ENCODE data around the gene SLC16A13.

Gene SLC16A13

DNA sequence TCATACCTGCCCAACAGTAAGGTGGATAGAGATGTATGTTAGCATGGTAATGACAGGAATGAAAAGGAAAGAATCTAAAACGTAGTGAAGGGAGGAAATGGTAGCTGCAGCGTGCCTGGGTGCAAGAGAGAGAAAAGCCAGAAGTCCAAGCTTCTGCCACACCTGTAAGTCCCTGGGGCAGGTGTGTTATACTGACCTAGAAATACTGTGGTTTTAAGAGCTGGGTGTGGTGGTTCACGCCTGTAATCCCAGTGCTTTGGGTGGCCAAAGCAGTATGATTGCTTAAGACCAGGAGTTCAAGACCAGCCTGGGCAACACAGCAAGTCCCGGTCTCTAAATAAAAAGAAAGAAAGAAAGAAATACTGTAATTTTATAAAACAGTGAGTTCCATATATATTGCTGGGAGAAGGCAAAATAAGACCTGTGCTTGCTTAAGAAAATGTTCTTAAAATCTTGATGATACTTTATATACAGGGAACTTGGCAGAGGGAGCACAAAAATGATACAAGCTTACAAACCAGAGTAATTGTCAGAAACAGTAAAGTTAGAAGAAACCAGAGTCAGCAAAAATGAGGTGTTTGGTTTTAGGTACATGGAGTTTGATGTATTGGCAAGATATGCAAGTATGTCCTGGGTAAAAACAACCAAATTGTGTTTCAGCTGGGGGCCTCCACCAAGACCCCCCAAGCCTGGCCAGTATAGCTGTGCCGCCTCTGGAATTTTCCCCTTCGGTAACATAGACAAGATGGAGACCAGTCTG, 33.3 kb upstream of the SLC16A13 start:
- ChIA-PET POLR2A (no interaction called here), CTCF (interaction anchor here (0.9 to 14.9 kb wide), 15 partner anchors 9 to 338 kb away, joined by 3 to 301 read pairs (median 8); partner anchors contain the start of genes BCL6B and RNASEK)
- DNase-seq (ENCODE audit: low read depth, low spot score): no peak
- no peak overlapping the region for H3K4me3 ChIP-seq (ENCODE audit: low read depth, low read length)
- TF ChIP-seq, protein P1, sequence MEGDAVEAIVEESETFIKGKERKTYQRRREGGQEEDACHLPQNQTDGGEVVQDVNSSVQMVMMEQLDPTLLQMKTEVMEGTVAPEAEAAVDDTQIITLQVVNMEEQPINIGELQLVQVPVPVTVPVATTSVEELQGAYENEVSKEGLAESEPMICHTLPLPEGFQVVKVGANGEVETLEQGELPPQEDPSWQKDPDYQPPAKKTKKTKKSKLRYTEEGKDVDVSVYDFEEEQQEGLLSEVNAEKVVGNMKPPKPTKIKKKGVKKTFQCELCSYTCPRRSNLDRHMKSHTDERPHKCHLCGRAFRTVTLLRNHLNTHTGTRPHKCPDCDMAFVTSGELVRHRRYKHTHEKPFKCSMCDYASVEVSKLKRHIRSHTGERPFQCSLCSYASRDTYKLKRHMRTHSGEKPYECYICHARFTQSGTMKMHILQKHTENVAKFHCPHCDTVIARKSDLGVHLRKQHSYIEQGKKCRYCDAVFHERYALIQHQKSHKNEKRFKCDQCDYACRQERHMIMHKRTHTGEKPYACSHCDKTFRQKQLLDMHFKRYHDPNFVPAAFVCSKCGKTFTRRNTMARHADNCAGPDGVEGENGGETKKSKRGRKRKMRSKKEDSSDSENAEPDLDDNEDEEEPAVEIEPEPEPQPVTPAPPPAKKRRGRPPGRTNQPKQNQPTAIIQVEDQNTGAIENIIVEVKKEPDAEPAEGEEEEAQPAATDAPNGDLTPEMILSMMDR (IDR thresholded peaks at IDR 0.05; ENCODE audit: insufficient read depth, low read length, missing control alignments): no peak

DNA sequence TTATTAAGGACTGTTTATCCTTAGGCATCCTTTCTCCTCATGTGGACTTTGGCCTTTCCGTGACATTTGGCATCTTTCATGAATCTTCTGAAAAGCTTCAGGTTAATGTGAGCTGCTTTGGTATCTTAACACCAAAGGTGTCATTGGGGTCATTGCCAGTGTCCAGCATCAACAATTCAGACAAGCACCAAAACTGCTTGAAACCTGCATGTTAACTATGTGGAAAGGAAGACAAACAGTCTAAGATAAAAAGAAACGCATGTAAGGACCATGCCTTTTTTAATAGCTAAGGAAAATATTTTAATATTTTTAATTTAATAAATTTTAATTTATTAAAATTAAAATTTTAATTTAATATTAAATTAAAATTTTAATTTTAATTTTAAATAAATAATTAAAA, 32.1 kb upstream of the SLC16A13 start:
- H3K4me3 ChIP-seq (ENCODE audit: low read depth, low read length): no peak overlapping the region
- ChIA-PET CTCF (interaction anchor here (0.6 to 14.9 kb wide), 33 partner anchors 8 to 339 kb away, joined by 3 to 301 read pairs (median 5); partner anchors contain the start of genes ALOX12, BCL6B and RNASEK), POLR2A (no interaction called here)
- TF ChIP-seq, protein P1 (IDR thresholded peaks at IDR 0.05; ENCODE audit: insufficient read depth, low read length, missing control alignments): no peak
- no peak for DNase-seq (ENCODE audit: low read depth, low spot score)

DNA sequence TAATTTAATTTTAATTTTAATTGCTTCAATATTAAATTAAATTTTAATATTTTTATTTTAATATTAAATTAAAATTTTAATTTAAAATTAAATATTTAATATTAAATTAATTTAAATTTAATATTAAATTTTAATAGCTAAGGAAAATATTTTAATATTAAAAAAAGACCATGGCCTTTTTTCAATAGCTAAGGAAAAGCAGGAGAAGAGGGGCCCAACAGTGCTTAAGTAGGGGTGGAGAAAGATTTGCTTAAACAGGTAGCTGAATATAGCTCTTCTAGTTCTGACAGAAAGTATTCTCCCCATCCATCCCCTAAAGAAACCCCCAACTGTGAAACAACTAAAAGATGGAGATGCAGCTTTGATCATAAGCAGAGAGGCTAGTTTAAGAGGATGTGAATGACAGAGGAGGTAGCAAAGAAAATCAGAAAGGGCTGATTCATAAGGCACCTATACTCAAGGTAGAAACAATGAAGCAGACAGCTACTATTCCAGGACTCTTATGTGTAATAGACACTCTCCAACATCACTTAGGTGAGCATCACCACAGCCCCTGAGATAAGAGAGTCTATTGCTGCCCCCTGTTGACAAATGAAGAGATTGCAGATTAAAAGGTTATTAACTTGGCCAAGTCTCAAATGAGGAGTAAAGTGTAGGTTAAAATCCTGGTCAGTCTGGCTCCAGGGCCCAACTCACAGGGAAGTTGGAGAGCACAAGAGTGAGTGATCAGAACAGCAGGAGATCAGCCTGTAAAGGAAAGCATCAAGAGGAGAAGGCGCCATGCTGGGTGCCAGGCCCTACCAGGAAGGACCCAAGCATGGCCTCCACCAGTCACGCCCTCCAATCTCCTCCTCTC, 31.2 kb upstream of the SLC16A13 start:
- CTCF ChIA-PET: interaction anchor here (0.6 to 14.9 kb wide), 41 partner anchors 7 to 1099 kb away, joined by 3 to 301 read pairs (median 5); partner anchors contain the start of genes ALOX12, BCL6B and RNASEK
- TF ChIP-seq, protein P1 (IDR thresholded peaks at IDR 0.05; ENCODE audit: insufficient read depth, low read length, missing control alignments): peak; percentile 48
- no peak for DNase-seq (ENCODE audit: low read depth, low spot score)
- POLR2A ChIA-PET: interaction anchor here (1.2 kb wide), 1 partner anchor 89 kb away, joined by 3 read pairs; no protein-coding TSS in a partner anchor
- no peak overlapping the region for H3K4me3 ChIP-seq (ENCODE audit: low read depth, low read length)

DNA sequence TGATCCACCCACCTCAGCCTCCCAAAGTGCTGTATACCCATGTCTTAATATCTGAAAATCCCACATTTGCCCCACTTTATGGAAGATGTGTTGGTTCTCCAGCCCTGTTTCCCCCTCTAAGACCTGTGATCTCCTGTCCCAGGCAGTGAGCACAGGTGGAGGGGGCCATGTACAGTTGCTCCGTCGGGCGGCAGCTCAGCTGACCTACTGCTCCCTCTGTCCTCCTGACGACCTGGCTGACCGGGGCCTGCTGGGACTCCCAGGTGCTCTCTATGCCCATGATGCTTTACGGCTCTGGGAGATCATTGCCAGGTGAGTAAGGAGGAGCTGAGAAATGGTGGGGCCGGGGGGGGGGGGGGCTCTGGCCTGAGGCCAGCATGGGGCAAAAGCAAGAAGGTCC, 30.1 kb upstream of the SLC16A13 start:
- no peak overlapping the region for H3K4me3 ChIP-seq (ENCODE audit: low read depth, low read length)
- ChIA-PET CTCF (interaction anchor here (0.6 to 14.9 kb wide), 9 partner anchors 16 to 341 kb away, joined by 3 to 301 read pairs (median 8); partner anchors contain the start of gene SLC16A11), POLR2A (no interaction called here)
- TF ChIP-seq, protein P1 (IDR thresholded peaks at IDR 0.05; ENCODE audit: insufficient read depth, low read length, missing control alignments): no peak
- no peak for DNase-seq (ENCODE audit: low read depth, low spot score)

DNA sequence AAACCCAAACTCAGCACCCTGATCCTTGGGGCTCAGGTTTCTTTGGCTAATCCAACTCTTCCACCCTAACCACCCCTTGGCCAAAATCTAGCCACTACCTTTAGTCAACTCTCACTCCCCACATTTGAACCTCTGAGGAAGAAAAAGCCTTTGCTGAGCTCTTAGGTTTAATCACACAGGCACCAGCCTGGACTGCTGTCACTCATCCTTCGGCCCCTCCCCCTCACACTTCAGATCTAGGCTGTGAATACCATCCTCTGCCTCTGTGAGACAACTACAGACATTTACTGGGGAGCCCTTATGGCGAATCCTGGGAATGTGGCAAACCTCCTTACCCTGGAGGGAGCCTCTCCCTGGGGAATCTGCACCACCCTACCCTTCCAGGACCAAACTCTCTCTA, 28.7 kb upstream of the SLC16A13 start:
- DNase-seq (ENCODE audit: low read depth, low spot score): no peak
- no peak overlapping the region for H3K4me3 ChIP-seq (ENCODE audit: low read depth, low read length)
- ChIA-PET POLR2A (no interaction called here), CTCF (interaction anchor here (2.0 to 14.9 kb wide), 4 partner anchors 15 to 164 kb away, joined by 8 to 301 read pairs (median 98); no protein-coding TSS in a partner anchor)
- TF ChIP-seq, protein P1 (IDR thresholded peaks at IDR 0.05; ENCODE audit: insufficient read depth, low read length, missing control alignments): no peak

Data from AG04449 (cell line).